Activated CD4-positive, alpha-beta T cell treated with anti-CD3 and anti-CD28 coated beads, Interleukin-2, amount 10 ng/mL, durations not matched to agents 7 days and 5 days (primary cell): Measurements from ENCODE around the gene AP4B1. TPM values are rescaled to one million over a fixed set of nuclear protein-coding genes. Genes with fewer than 3 reads are reported as not detected.

ENCODE experiments used
- CTCF ChIA-PET: fragments of 350-600 bp; sonication (Branson Sonifier 250); formaldehyde crosslinking; loops from one replicate; lab custom pipeline; 2021; ENCODE audit warnings: antibody characterized with exemption; lab: Charles Lee
- POLR2A ChIA-PET: fragments of 350-600 bp; sonication (Branson Sonifier 250); formaldehyde crosslinking; loops from one replicate; lab custom pipeline; 2021; ENCODE audit warnings: antibody characterized with exemption; lab: Charles Lee
- DNase-seq: peaks from one replicate; pipeline ENCODE4 v3.0.0-alpha.2; 2020
- H3K27ac Mint-ChIP-seq: one replicate; pipeline ENCODE4 v1.8.0; 2021; ENCODE audit warnings: mild to moderate bottlenecking, moderate library complexity, mixed read lengths
- H3K27me3 Mint-ChIP-seq: one replicate; pipeline ENCODE4 v1.8.0; 2021; ENCODE audit warnings: mixed read lengths
- H3K36me3 Mint-ChIP-seq: one replicate; pipeline ENCODE4 v1.8.0; 2021; ENCODE audit warnings: low read depth, mixed read lengths
- H3K4me1 Mint-ChIP-seq: one replicate; pipeline ENCODE4 v1.8.0; 2021; ENCODE audit warnings: mixed read lengths
- H3K4me3 Mint-ChIP-seq: one replicate; pipeline ENCODE4 v1.8.0; 2021; ENCODE audit warnings: mild to moderate bottlenecking, moderate library complexity, mixed read lengths
- H3K9me3 Mint-ChIP-seq: one replicate; pipeline ENCODE4 v1.8.0; 2021; ENCODE audit warnings: mixed read lengths
- total RNA-seq, 2 experiments: library from RNA; stranded (reverse); gene quantifications; one replicate each; pipeline ENCODE4 v1.2.3, GENCODE V29; 2021

Gene AP4B1
- total RNA-seq, 2 experiments from 2014 or later: 39.4 to 41.9 TPM

- no peak for DNase-seq
- POLR2A ChIA-PET: no interaction called here
- Mint-ChIP-seq H3K27me3 (no peaks in the 10 kb centered on the region), H3K4me1 (peaks cover 24% of the 10 kb centered on the region), H3K36me3 (peaks cover 10% of the 10 kb centered on the region), H3K4me3 (no peak within 1 kb of the TSS), H3K9me3 (no peaks in the 10 kb centered on the region), H3K27ac (no peak within 1 kb of the TSS)
- CTCF ChIA-PET: interaction anchor here (1.0 to 1.6 kb wide), 2 partner anchors 12 to 18 kb away, joined by 3 to 7 read pairs; no protein-coding TSS in a partner anchor
Measured at GRCh38 chr1:113887402-113888175, 17.0 kb downstream of the AP4B1 start, which contains the start of gene BCL2L15. Gene BCL2L15, minus strand, starts transcription at chr1:113887581. Its CDS starts 206 bp downstream, at chr1:113887375.

GRCh38 chr1:113886417-113887401, 17.9 kb downstream of the AP4B1 start:
- POLR2A ChIA-PET: no interaction called here

GRCh38 chr1:113881661-113882060, 22.9 kb downstream of the AP4B1 start:
- peak overlapping the region; percentile 66 for H3K27ac Mint-ChIP-seq
- H3K4me1 Mint-ChIP-seq: peaks cover 42% of the 10 kb centered on the region
- H3K4me3 Mint-ChIP-seq: no peak overlapping the region
- ChIA-PET POLR2A (no interaction called here), CTCF (interaction anchor here (1.7 to 2.9 kb wide), 4 partner anchors 9 to 50 kb away, joined by 5 to 10 read pairs (median 6); no protein-coding TSS in a partner anchor)
- H3K36me3 Mint-ChIP-seq: peaks cover 16% of the 10 kb centered on the region
- H3K27me3 Mint-ChIP-seq: no peaks in the 10 kb centered on the region
- peaks cover 5% of the 10 kb centered on the region for H3K9me3 Mint-ChIP-seq
- no peak for DNase-seq

More at GRCh38 chr1:113886417-113887401, 17.9 kb downstream of the AP4B1 start:
- Mint-ChIP-seq H3K4me3 (no peak overlapping the region), H3K36me3 (peaks cover 10% of the 10 kb centered on the region), H3K4me1 (peaks cover 26% of the 10 kb centered on the region), H3K27me3 (no peaks in the 10 kb centered on the region), H3K27ac (no peak overlapping the region), H3K9me3 (no peaks in the 10 kb centered on the region)
- CTCF ChIA-PET: interaction anchor here (0.6 to 1.6 kb wide), 3 partner anchors 12 to 722 kb away, joined by 3 to 7 read pairs (median 5); no protein-coding TSS in a partner anchor
- DNase-seq: no peak

GRCh38 chr1:113879739-113880038, 24.9 kb downstream of the AP4B1 start:
- CTCF ChIA-PET: interaction anchor here (1.1 to 2.9 kb wide), 5 partner anchors 9 to 24 kb away, joined by 3 to 10 read pairs (median 4); no protein-coding TSS in a partner anchor
- Mint-ChIP-seq H3K4me1 (peaks cover 51% of the 10 kb centered on the region), H3K27me3 (no peaks in the 10 kb centered on the region), H3K4me3 (no peak overlapping the region), H3K27ac (peak overlapping the region; percentile 37), H3K9me3 (peaks cover 5% of the 10 kb centered on the region), H3K36me3 (peaks cover 16% of the 10 kb centered on the region)
- no peak for DNase-seq
- POLR2A ChIA-PET: no interaction called here

- POLR2A ChIA-PET: interaction anchor here (1.5 kb wide), 1 partner anchor 28 kb away, joined by 6 read pairs; no protein-coding TSS in a partner anchor
- CTCF ChIA-PET: interaction anchor here (0.8 to 2.2 kb wide), 9 partner anchors 12 to 64 kb away, joined by 3 to 7 read pairs (median 5); partner anchors contain the start of genes AP4B1 and BCL2L15
- peaks cover 16% of the 10 kb centered on the region for H3K36me3 Mint-ChIP-seq
- H3K4me1 Mint-ChIP-seq: peaks cover 70% of the 10 kb centered on the region
- H3K27ac Mint-ChIP-seq: no peak overlapping the region
- DNase-seq: no peak
- no peak overlapping the region for H3K4me3 Mint-ChIP-seq
- H3K9me3 Mint-ChIP-seq: peaks cover 5% of the 10 kb centered on the region
- H3K27me3 Mint-ChIP-seq: no peaks in the 10 kb centered on the region
Measured at GRCh38 chr1:113876176-113876575, 28.4 kb downstream of the AP4B1 start.

GRCh38 chr1:113875714-113876113, 28.9 kb downstream of the AP4B1 start:
- Mint-ChIP-seq H3K27me3 (no peaks in the 10 kb centered on the region), H3K36me3 (peaks cover 16% of the 10 kb centered on the region), H3K4me3 (no peak overlapping the region), H3K4me1 (peaks cover 65% of the 10 kb centered on the region), H3K27ac (no peak overlapping the region), H3K9me3 (peaks cover 5% of the 10 kb centered on the region)
- POLR2A ChIA-PET: interaction anchor here (1.5 kb wide), 1 partner anchor 28 kb away, joined by 6 read pairs; no protein-coding TSS in a partner anchor
- CTCF ChIA-PET: interaction anchor here (0.8 to 2.2 kb wide), 9 partner anchors 12 to 65 kb away, joined by 3 to 7 read pairs (median 5); partner anchors contain the start of genes AP4B1 and BCL2L15
- no peak for DNase-seq

- ChIA-PET CTCF (interaction anchor here (0.9 to 2.2 kb wide), 5 partner anchors 10 to 50 kb away, joined by 3 to 7 read pairs (median 3); no protein-coding TSS in a partner anchor), POLR2A (interaction anchor here (1.2 kb wide), 1 partner anchor 30 kb away, joined by 4 read pairs; the partner anchor contains the start of gene AP4B1)
- no peak for DNase-seq
- Mint-ChIP-seq H3K9me3 (peaks cover 4% of the 10 kb centered on the region), H3K4me1 (peaks cover 63% of the 10 kb centered on the region), H3K27me3 (no peaks in the 10 kb centered on the region), H3K27ac (peak overlapping the region; percentile 75), H3K4me3 (no peak overlapping the region), H3K36me3 (peaks cover 21% of the 10 kb centered on the region)
Measured at GRCh38 chr1:113874012-113874879, 30.4 kb downstream of the AP4B1 start.

GRCh38 chr1:113872219-113872935, 32.2 kb downstream of the AP4B1 start:
- Mint-ChIP-seq H3K9me3 (peaks cover 4% of the 10 kb centered on the region), H3K27me3 (no peaks in the 10 kb centered on the region), H3K4me3 (peak overlapping the region; percentile 92), H3K27ac (peak overlapping the region; percentile 98), H3K36me3 (peaks cover 34% of the 10 kb centered on the region), H3K4me1 (peaks cover 72% of the 10 kb centered on the region)
- ChIA-PET POLR2A (interaction anchor here (0.9 kb wide), 1 partner anchor 32 kb away, joined by 3 read pairs; the partner anchor contains the start of gene AP4B1), CTCF (no interaction called here)
- DNase-seq: peak; percentile 18

GRCh38 chr1:113871597-113872113, 32.9 kb downstream of the AP4B1 start, which contains the start of gene PTPN22:
Gene PTPN22, minus strand, starts transcription at chr1:113871712.
- Mint-ChIP-seq H3K4me3 (peak within 1 kb of the TSS; percentile 92), H3K27ac (peak within 1 kb of the TSS; percentile 98), H3K27me3 (no peaks in the 10 kb centered on the region), H3K9me3 (no peaks in the 10 kb centered on the region), H3K4me1 (peaks cover 73% of the 10 kb centered on the region), H3K36me3 (peaks cover 36% of the 10 kb centered on the region)
- DNase-seq: peak; percentile 90
- CTCF ChIA-PET: no interaction called here
- POLR2A ChIA-PET: interaction anchor here (0.9 kb wide), 1 partner anchor 32 kb away, joined by 3 read pairs; the partner anchor contains the start of gene AP4B1

- Mint-ChIP-seq H3K4me1 (peaks cover 73% of the 10 kb centered on the region), H3K4me3 (peak overlapping the region; percentile 92), H3K36me3 (peaks cover 38% of the 10 kb centered on the region), H3K27ac (peak overlapping the region; percentile 98), H3K27me3 (no peaks in the 10 kb centered on the region), H3K9me3 (no peaks in the 10 kb centered on the region)
- ChIA-PET POLR2A (interaction anchor here (0.5 kb wide), 1 partner anchor 11 kb away, joined by 4 read pairs; no protein-coding TSS in a partner anchor), CTCF (interaction anchor here (1.5 to 2.4 kb wide), 2 partner anchors 11 to 16 kb away, joined by 7 to 15 read pairs; partner anchors contain the start of gene BCL2L15)
- DNase-seq: peak; percentile 31
Measured at GRCh38 chr1:113870778-113871177, 33.8 kb downstream of the AP4B1 start.
